Neural cell (in vitro differentiated cells): ENCODE results near the gene C17orf50.

Experiments used
- CTCF ChIP-seq: fragments of 450-650 bp; IDR thresholded peaks from 2 replicates; pipeline ENCODE4 v1.5.1; 2014; ENCODE audit warnings: antibody characterized with exemption, mild to moderate bottlenecking, moderate library complexity; ENCODE audit not compliant: poor library complexity, severe bottlenecking
- EP300 ChIP-seq: fragments of 450-650 bp; conservative IDR thresholded peaks from 2 replicates; pipeline ENCODE4 v1.6.1; 2014; ENCODE audit warnings: antibody characterized with exemption, mild to moderate bottlenecking, moderate library complexity; ENCODE audit not compliant: poor library complexity, severe bottlenecking
- EZH2 ChIP-seq: fragments of 200-600, 300-800 bp; shearing (Covaris generic), sonication (generic); IDR thresholded peaks from 2 replicates; pipeline ENCODE4 v1.6.1; 2014; ENCODE audit warnings: antibody characterized with exemption, low read length, borderline replicate concordance, mild to moderate bottlenecking; ENCODE audit not compliant: insufficient read depth, poor library complexity, severe bottlenecking
- POLR2AphosphoS5 ChIP-seq: IDR thresholded peaks from 2 replicates; pipeline ENCODE4 v1.6.1; 2012
- SMC3 ChIP-seq: fragments of 450-650 bp; conservative IDR thresholded peaks from 2 replicates; pipeline ENCODE4 v1.6.1; 2014; ENCODE audit warnings: antibody characterized with exemption, mild to moderate bottlenecking, moderate library complexity; ENCODE audit not compliant: poor library complexity

DNA sequence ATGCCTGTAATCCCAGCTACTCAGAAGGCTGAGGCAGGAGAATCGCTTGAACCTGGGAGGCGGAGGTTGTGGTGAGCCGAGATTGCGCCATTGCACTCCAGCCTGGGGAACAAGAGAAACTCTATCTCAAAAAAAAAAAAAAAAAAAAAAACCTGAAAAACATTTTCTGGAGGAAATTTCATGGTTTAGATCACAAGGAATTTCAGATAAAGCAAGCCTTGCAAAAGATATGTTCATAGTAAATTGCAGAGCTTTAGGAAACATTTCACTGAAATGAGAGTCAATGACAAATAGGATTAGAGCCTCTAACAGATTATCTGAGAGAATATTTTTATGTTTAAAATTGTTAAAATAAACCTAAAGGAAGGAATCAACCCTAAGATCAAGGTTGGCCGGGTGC, 51.8 kb downstream of the C17orf50 start:
- TF ChIP-seq EZH2 = no peak
- no peak for TF ChIP-seq SMC3
- TF ChIP-seq CTCF = no peak
- TF ChIP-seq POLR2AphosphoS5 = no peak
- no peak for TF ChIP-seq EP300
